Transverse colon (tissue), 4 donors: ENCODE measurements around the gene LTB4R. TPM values are rescaled to one million over a fixed set of nuclear protein-coding genes. Genes with fewer than 3 reads are reported as not detected.

ENCODE experiments used
- DNase-seq: peaks from one replicate; pipeline ENCODE4 v3.0.0-alpha.2; 2019
- H3K27ac ChIP-seq, 4 donors: fragments of 200-600 bp; sonication (generic); 2 replicates each; pipeline ENCODE4 v1.5.1; 2016 to 2018; ENCODE audit warnings: inconsistent platforms in 4 of 4
- H3K27me3 ChIP-seq: fragments of 200-600 bp; sonication (generic); 2 replicates; pipeline ENCODE4 v1.5.1; 2017; ENCODE audit warnings: inconsistent platforms
- H3K36me3 ChIP-seq, 4 donors: fragments of 200-600 bp; sonication (generic); 2 replicates each; pipeline ENCODE4 v1.5.1; 2017 to 2019; ENCODE audit warnings: inconsistent platforms in 4 of 4
- H3K4me1 ChIP-seq, 4 donors: fragments of 200-600 bp; sonication (generic); 2 replicates each; pipeline ENCODE4 v1.5.1; 2017 to 2020; ENCODE audit warnings: inconsistent platforms in 4 of 4
- H3K4me3 ChIP-seq, 4 donors: fragments of 200-600 bp; sonication (generic); 1 replicate in 1 of 4; 2 replicates in 3 of 4; pipeline versions ENCODE4 v1.5.1 to v1.6.1; 2017 to 2019; ENCODE audit warnings: inconsistent platforms in 4 of 4
- H3K9me3 ChIP-seq, 2 donors: fragments of 200-600 bp; sonication (generic); 2 replicates each; pipeline ENCODE4 v1.5.1; 2017 to 2019; ENCODE audit warnings: inconsistent platforms in 2 of 2
- CTCF ChIP-seq, 5 experiments: fragments of 200-600 bp in 3 of 5; fragments of 450-650 bp in 2 of 5; sonication (generic) in 3 of 5; IDR thresholded peaks; 1 replicate in 2 of 5; 2 replicates in 3 of 5; pipeline ENCODE4 v1.5.1; 2016 to 2017; ENCODE audit warnings: antibody characterized with exemption in 5 of 5, inconsistent platforms in 3 of 5, mild to moderate bottlenecking in 2 of 5, moderate library complexity in 1 of 5
- EP300 ChIP-seq: sonication (generic); formaldehyde crosslinking; IDR thresholded peaks from one replicate; pipeline ENCODE4 v1.6.1; 2017; ENCODE audit warnings: antibody characterized with exemption, low read depth
- POLR2A ChIP-seq: fragments of 450-650 bp; IDR thresholded peaks from one replicate; pipeline ENCODE4 v1.6.1; 2016; ENCODE audit warnings: antibody characterized with exemption, mild to moderate bottlenecking, moderate library complexity
- POLR2AphosphoS5 ChIP-seq, 3 donors: sonication (generic); formaldehyde crosslinking; IDR thresholded peaks; one replicate each; pipeline ENCODE4 v1.6.1; 2016; ENCODE audit warnings: antibody characterized with exemption in 3 of 3
- WGBS, 2 donors: methylation state at CpG; one replicate each; pipeline ENCODE4 v1.1.5; 2018; ENCODE audit warnings: low coverage in 1 of 2; 5-methylcytosine and 5-hydroxymethylcytosine counted together
- in situ Hi-C, 4 donors: fragments of 200-750 bp; cut with MboI; loops; one replicate each; pipeline versions ENCODE4 v1.15.0 to v1.15.1; 2017; ENCODE audit warnings: low sequenced_read_pairs in 3 of 4, low pct_ligation_motif_present in 1 of 4, low pct_unique_long_range_greater_than_20kb in 1 of 4
- intact Hi-C: fragments of 100-400 bp; cut with DNase I; formaldehyde crosslinking; loops from one replicate; pipeline ENCODE4 v1.15.1; 2023; ENCODE audit warnings: low total_unique reads
- total RNA-seq, 4 donors: library from RNA; depleted of rRNA; stranded (reverse); fragments of >200 nt; gene quantifications; one replicate each; pipeline ENCODE4 v1.1.0, GENCODE V29; 2016

Gene LTB4R
- total RNA-seq, 4 donors from 2014 or later, result 1.1 to 8.3 (median 6.2) TPM

GRCh38 chr14:24271134-24271833, 40.0 kb upstream of the LTB4R start, which contains the start of gene RABGGTA:
Gene RABGGTA, minus strand, starts transcription at chr14:24271597. Its CDS starts 482 bp downstream, at chr14:24271115.
- intact Hi-C loops (no loop called here), in situ Hi-C loops (no loop called here)
- DNase-seq, result peak; percentile 93
- Histone ChIP-seq H3K4me3 (peak within 1 kb of the TSS; percentile 76 to 92 (median 86)), H3K9me3 (no peaks in the 10 kb centered on the region), H3K4me1 (peaks cover 0 to 15% (median 2%) of the 10 kb centered on the region in 4 donors), H3K36me3 (peaks cover 0 to 12% (median 0%) of the 10 kb centered on the region in 4 donors), H3K27me3 (no peaks in the 10 kb centered on the region), H3K27ac (peak within 1 kb of the TSS; percentile 93 to 98 (median 97))
- TF ChIP-seq POLR2A, result peak; percentile 75
- peak; percentile 61 to 84 (median 69) for TF ChIP-seq CTCF (IDR thresholded peaks at IDR 0.05)
- TF ChIP-seq POLR2AphosphoS5 (IDR thresholded peaks at IDR 0.05), result peak; percentile 45 to 84 (median 72)
- no peak for TF ChIP-seq EP300
- 0 to 1% methylated on average over 2 to 49 of the region's 61 CpGs for WGBS, 2 donors

DNA sequence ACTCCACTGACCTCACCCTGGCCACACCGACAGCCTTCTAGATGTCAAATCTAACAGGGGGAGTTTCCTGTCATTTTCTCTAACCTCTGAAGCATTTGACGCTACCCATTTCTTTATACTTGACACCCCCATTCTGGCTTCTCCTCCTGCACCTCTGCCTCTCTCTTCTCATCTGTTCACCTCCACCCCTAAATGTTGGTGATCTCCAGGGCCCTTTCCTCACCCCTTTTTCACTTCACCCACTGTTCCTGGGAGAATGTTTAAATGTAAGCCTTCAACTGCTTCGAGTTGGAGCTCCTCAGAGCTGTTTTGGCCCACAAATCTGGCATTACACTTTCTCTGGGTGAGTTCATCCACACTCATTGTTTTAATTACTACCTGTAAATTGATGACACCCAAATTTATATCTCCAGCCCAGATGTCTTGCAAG, 39.5 kb upstream of the LTB4R start:
- peak overlapping the region; percentile 76 to 92 (median 86) for H3K4me3 ChIP-seq
- whole genome bisulfite sequencing, 2 donors, result 0 to 13% methylated on average over 2 to 3 of the region's 3 CpGs
- H3K4me1 ChIP-seq, result peaks cover 0 to 15% (median 2%) of the 10 kb centered on the region in 4 donors
- intact Hi-C loops, result no loop called here
- no peaks in the 10 kb centered on the region for H3K9me3 ChIP-seq
- peaks cover 0 to 8% (median 0%) of the 10 kb centered on the region in 4 donors for H3K36me3 ChIP-seq
- in situ Hi-C loops, result no loop called here
- DNase-seq, result no peak
- TF ChIP-seq POLR2A (no peak), EP300 (no peak), CTCF (IDR thresholded peaks at IDR 0.05) (no peak), POLR2AphosphoS5 (IDR thresholded peaks at IDR 0.05) (no peak)
- H3K27ac ChIP-seq, result peak overlapping the region; percentile 93 to 98 (median 97)
- H3K27me3 ChIP-seq, result no peaks in the 10 kb centered on the region

- peaks cover 0 to 15% (median 2%) of the 10 kb centered on the region in 4 donors for H3K4me1 ChIP-seq
- H3K36me3 ChIP-seq, result peaks cover 0 to 4% (median 0%) of the 10 kb centered on the region in 4 donors
- intact Hi-C loops, result no loop called here
- no peak overlapping the region for H3K27ac ChIP-seq
- no peaks in the 10 kb centered on the region for H3K27me3 ChIP-seq
- DNase-seq, result no peak
- no peak overlapping the region for H3K4me3 ChIP-seq
- no peaks in the 10 kb centered on the region for H3K9me3 ChIP-seq
- WGBS, 2 donors, result 91 to 100% methylated on average over 2 of the region's 2 CpGs
- TF ChIP-seq CTCF (IDR thresholded peaks at IDR 0.05) (no peak), POLR2A (no peak), EP300 (no peak), POLR2AphosphoS5 (IDR thresholded peaks at IDR 0.05) (no peak)
- in situ Hi-C loops, result no loop called here
These were observed 38.8 kb upstream of the LTB4R start for GRCh38 chr14:24272467-24272866.

DNA sequence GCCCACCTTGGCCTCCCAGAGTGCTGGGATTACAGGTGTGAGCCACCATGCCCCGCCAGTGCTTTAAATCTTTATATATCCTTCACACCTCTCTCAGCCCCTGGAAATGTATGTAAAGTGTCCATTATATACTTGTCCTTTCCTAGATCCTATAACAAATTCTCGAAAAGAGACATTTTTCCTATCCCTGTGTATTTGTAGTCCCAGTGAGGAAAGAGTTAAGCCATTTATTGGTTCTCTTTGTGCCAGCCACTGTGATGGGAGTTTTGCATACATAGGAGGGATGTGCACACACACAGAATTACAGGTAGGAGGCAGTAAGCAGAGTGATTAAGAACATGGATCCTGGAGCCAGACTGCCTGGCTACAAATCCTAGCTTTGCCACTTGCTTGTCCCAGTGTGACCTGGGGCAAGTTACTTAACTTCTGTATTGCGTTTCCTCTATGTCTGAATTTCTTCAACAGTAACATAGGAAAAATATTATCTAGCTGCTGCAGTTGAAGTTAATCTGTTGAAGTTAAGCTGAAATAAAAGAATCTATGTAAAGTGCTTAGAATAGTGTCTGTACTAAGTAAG, 37.8 kb upstream of the LTB4R start:
- in situ Hi-C loops (no loop called here), intact Hi-C loops (no loop called here)
- Histone ChIP-seq H3K4me3 (no peak overlapping the region), H3K27ac (peak overlapping the region in 2 of 4 donors; percentile 12 to 23), H3K27me3 (no peaks in the 10 kb centered on the region), H3K9me3 (no peaks in the 10 kb centered on the region), H3K36me3 (no peaks in the 10 kb centered on the region), H3K4me1 (peaks cover 0 to 15% (median 2%) of the 10 kb centered on the region in 4 donors)
- TF ChIP-seq CTCF (IDR thresholded peaks at IDR 0.05) (no peak), EP300 (no peak), POLR2AphosphoS5 (IDR thresholded peaks at IDR 0.05) (no peak), POLR2A (no peak)
- no peak for DNase-seq
- WGBS, 2 donors, result 56 to 78% methylated on average over 1 to 3 of the region's 3 CpGs
